HepG2 (cell line): ENCODE measurements around the gene AKT2. TPM values are rescaled to one million over a fixed set of nuclear protein-coding genes. Genes with fewer than 3 reads are reported as not detected.

Experiments used
- EEA1 ChIP-seq: sonication (generic); formaldehyde crosslinking; IDR thresholded peaks from 2 replicates; pipeline ENCODE4 v1.5.1; 2020; ENCODE audit warnings: mild to moderate bottlenecking, missing genetic modification reagents, borderline replicate concordance
- JARID2 ChIP-seq: sonication (generic); formaldehyde crosslinking; IDR thresholded peaks from 2 replicates; pipeline ENCODE4 v1.8.1; 2023; ENCODE audit warnings: missing genetic modification reagents, inconsistent platforms; ENCODE audit not compliant: insufficient replicate concordance
- MAF1 ChIP-seq: sonication (generic); formaldehyde crosslinking; IDR thresholded peaks from 2 replicates; pipeline ENCODE4 v1.5.0; 2020; ENCODE audit warnings: missing genetic modification reagents, borderline replicate concordance
- ZFP1 ChIP-seq: IDR thresholded peaks from 2 replicates; pipeline ENCODE4 v1.6.1; 2016
- ZNF24 ChIP-seq: fragments of 450-650 bp; IDR thresholded peaks from 2 replicates; pipeline ENCODE4 v1.6.1; 2017; ENCODE audit warnings: antibody characterized with exemption, mild to moderate bottlenecking
- ZNF775 ChIP-seq: sonication (generic); formaldehyde crosslinking; IDR thresholded peaks from 2 replicates; pipeline ENCODE4 v1.4.0; 2020; ENCODE audit warnings: missing genetic modification reagents, mild to moderate bottlenecking, moderate library complexity, borderline replicate concordance
- polyA plus RNA-seq, 8 experiments: library from polyadenylated mRNA; depleted of rRNA in 3 of 8; stranded (reverse) in 7 of 8; unstranded in 1 of 8; fragments of >200 nt; fragmentation: Illumina TruSeq in 4 of 8; extraction: Trizol in 4 of 8; gene quantifications; 2 replicates each; pipeline versions ENCODE4 v1.2.1 to v1.2.3, GENCODE V29; 2011 to 2016; ENCODE audit warnings: low read depth in 4 of 8, missing spikeins in 1 of 8, mixed read lengths in 1 of 8; ENCODE audit not compliant: insufficient read depth in 1 of 8
- total RNA-seq, 5 experiments: library from RNA; depleted of rRNA; stranded (reverse); fragments of >200 nt; fragmentation: Illumina TruSeq; extraction: Trizol; gene quantifications; 2 replicates each; pipeline ENCODE4 v1.2.3, GENCODE V29; 2016; ENCODE audit warnings: low read depth in 1 of 5
- TF ChIP-seq, protein P1 (sequence below): IDR thresholded peaks from 2 replicates; pipeline ENCODE4 v1.6.1; 2012; ENCODE audit warnings: low read depth, low read length, improper control_type of control experiment
- TF ChIP-seq, protein P2 (sequence below): sonication (generic); formaldehyde crosslinking; IDR thresholded peaks from 2 replicates; pipeline ENCODE4 v1.4.0; 2020; ENCODE audit warnings: missing genetic modification reagents, borderline replicate concordance
- TF ChIP-seq, protein P3 (sequence below): sonication (generic); formaldehyde crosslinking; IDR thresholded peaks from 2 replicates; pipeline ENCODE4 v1.5.0; 2020; ENCODE audit warnings: mild to moderate bottlenecking, missing genetic modification reagents, borderline replicate concordance
- TF ChIP-seq, protein P4 (sequence below): sonication (generic); formaldehyde crosslinking; IDR thresholded peaks from 2 replicates; pipeline ENCODE4 v1.5.1; 2020; ENCODE audit warnings: missing genetic modification reagents, mild to moderate bottlenecking, borderline replicate concordance

Gene AKT2
- total and polyA plus RNA-seq, 2 of the 13 experiments (the other 11 are each of a cell fraction or from before 2014, with no cell fraction given): 82.1 to 173 TPM

DNA sequence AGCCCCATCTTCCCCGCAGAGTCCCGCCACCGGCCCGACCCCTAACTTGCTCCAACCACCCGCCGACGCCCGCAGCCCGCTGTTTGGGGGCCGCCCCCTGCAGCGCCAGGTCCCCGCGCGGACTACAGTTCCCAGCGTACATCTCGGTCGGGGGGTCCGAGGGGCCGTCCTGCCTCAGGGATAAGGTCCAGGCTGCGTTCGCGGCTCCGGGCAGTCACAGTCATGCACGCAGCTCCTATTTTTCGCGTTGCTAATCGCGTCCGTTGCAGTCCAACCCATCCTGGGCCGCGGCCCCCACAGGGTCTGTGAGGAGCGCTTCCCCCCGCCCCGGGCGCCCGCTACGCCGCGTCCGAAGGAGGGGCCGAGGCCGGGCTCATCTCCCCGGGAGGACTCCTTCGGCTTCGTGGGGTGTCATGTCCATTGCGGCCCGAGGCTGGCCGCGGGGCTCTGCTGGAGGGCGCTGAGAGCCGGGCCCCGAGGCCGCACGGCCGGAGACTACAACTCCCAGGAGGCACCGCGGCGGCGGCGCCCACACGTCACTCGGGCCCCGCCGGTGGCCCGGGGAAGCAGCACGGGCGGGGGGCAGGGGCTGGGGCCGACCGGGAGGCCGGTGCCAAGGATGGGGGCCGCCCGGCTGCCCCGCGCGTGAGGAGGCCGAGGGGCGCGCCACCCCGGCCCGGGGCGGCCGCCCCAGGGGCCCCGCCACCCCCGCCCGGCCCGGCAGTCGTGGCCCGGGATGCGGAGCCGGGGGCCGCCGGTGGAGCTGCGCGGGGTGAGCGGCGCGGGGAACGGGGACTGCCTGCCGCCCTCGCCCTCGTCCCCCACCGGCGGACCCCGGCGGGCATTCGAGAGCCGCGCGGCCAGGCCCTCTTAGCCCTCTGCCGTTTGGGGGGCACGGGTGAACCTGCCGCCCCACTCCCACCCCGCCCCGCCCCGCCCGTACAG is 94.0 kb downstream of the AKT2 start, which contains the start of gene MAP3K10 (continued):
- TF ChIP-seq, protein P1, sequence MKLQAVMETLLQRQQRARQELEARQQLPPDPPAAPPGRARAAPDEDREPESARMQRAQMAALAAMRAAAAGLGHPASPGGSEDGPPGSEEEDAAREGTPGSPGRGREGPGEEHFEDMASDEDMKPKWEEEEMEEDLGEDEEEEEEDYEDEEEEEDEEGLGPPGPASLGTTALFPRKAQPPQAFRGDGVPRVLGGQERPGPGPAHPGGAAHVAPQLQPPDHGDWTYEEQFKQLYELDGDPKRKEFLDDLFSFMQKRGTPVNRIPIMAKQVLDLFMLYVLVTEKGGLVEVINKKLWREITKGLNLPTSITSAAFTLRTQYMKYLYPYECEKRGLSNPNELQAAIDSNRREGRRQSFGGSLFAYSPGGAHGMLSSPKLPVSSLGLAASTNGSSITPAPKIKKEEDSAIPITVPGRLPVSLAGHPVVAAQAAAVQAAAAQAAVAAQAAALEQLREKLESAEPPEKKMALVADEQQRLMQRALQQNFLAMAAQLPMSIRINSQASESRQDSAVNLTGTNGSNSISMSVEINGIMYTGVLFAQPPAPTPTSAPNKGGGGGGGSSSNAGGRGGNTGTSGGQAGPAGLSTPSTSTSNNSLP: no peak
- TF ChIP-seq ZNF775: no peak
- TF ChIP-seq, protein P2, sequence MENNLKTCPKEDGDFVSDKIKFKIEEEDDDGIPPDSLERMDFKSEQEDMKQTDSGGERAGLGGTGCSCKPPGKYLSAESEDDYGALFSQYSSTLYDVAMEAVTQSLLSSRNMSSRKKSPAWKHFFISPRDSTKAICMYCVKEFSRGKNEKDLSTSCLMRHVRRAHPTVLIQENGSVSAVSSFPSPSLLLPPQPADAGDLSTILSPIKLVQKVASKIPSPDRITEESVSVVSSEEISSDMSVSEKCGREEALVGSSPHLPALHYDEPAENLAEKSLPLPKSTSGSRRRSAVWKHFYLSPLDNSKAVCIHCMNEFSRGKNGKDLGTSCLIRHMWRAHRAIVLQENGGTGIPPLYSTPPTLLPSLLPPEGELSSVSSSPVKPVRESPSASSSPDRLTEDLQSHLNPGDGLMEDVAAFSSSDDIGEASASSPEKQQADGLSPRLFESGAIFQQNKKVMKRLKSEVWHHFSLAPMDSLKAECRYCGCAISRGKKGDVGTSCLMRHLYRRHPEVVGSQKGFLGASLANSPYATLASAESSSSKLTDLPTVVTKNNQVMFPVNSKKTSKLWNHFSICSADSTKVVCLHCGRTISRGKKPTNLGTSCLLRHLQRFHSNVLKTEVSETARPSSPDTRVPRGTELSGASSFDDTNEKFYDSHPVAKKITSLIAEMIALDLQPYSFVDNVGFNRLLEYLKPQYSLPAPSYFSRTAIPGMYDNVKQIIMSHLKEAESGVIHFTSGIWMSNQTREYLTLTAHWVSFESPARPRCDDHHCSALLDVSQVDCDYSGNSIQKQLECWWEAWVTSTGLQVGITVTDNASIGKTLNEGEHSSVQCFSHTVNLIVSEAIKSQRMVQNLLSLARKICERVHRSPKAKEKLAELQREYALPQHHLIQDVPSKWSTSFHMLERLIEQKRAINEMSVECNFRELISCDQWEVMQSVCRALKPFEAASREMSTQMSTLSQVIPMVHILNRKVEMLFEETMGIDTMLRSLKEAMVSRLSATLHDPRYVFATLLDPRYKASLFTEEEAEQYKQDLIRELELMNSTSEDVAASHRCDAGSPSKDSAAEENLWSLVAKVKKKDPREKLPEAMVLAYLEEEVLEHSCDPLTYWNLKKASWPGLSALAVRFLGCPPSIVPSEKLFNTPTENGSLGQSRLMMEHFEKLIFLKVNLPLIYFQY (CRISPR knock-in tag): peak; percentile 17; the same call in 1 of the 2 replicates
- no peak for TF ChIP-seq EEA1
- TF ChIP-seq MAF1 (CRISPR knock-in tag): peak; percentile 50; the same call in 1 of the 2 replicates
- peak; percentile 84 for TF ChIP-seq JARID2 (CRISPR knock-in tag)
- TF ChIP-seq, protein P3, sequence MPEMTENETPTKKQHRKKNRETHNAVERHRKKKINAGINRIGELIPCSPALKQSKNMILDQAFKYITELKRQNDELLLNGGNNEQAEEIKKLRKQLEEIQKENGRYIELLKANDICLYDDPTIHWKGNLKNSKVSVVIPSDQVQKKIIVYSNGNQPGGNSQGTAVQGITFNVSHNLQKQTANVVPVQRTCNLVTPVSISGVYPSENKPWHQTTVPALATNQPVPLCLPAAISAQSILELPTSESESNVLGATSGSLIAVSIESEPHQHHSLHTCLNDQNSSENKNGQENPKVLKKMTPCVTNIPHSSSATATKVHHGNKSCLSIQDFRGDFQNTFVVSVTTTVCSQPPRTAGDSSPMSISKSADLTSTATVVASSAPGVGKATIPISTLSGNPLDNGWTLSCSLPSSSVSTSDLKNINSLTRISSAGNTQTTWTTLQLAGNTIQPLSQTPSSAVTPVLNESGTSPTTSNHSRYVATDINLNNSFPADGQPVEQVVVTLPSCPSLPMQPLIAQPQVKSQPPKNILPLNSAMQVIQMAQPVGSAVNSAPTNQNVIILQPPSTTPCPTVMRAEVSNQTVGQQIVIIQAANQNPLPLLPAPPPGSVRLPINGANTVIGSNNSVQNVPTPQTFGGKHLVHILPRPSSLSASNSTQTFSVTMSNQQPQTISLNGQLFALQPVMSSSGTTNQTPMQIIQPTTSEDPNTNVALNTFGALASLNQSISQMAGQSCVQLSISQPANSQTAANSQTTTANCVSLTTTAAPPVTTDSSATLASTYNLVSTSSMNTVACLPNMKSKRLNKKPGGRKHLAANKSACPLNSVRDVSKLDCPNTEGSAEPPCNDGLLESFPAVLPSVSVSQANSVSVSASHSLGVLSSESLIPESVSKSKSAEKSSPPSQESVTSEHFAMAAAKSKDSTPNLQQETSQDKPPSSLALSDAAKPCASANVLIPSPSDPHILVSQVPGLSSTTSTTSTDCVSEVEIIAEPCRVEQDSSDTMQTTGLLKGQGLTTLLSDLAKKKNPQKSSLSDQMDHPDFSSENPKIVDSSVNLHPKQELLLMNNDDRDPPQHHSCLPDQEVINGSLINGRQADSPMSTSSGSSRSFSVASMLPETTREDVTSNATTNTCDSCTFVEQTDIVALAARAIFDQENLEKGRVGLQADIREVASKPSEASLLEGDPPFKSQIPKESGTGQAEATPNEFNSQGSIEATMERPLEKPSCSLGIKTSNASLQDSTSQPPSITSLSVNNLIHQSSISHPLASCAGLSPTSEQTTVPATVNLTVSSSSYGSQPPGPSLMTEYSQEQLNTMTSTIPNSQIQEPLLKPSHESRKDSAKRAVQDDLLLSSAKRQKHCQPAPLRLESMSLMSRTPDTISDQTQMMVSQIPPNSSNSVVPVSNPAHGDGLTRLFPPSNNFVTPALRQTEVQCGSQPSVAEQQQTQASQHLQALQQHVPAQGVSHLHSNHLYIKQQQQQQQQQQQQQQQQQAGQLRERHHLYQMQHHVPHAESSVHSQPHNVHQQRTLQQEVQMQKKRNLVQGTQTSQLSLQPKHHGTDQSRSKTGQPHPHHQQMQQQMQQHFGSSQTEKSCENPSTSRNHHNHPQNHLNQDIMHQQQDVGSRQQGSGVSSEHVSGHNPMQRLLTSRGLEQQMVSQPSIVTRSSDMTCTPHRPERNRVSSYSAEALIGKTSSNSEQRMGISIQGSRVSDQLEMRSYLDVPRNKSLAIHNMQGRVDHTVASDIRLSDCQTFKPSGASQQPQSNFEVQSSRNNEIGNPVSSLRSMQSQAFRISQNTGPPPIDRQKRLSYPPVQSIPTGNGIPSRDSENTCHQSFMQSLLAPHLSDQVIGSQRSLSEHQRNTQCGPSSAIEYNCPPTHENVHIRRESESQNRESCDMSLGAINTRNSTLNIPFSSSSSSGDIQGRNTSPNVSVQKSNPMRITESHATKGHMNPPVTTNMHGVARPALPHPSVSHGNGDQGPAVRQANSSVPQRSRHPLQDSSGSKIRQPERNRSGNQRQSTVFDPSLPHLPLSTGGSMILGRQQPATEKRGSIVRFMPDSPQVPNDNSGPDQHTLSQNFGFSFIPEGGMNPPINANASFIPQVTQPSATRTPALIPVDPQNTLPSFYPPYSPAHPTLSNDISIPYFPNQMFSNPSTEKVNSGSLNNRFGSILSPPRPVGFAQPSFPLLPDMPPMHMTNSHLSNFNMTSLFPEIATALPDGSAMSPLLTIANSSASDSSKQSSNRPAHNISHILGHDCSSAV: no peak
- TF ChIP-seq, protein P4, sequence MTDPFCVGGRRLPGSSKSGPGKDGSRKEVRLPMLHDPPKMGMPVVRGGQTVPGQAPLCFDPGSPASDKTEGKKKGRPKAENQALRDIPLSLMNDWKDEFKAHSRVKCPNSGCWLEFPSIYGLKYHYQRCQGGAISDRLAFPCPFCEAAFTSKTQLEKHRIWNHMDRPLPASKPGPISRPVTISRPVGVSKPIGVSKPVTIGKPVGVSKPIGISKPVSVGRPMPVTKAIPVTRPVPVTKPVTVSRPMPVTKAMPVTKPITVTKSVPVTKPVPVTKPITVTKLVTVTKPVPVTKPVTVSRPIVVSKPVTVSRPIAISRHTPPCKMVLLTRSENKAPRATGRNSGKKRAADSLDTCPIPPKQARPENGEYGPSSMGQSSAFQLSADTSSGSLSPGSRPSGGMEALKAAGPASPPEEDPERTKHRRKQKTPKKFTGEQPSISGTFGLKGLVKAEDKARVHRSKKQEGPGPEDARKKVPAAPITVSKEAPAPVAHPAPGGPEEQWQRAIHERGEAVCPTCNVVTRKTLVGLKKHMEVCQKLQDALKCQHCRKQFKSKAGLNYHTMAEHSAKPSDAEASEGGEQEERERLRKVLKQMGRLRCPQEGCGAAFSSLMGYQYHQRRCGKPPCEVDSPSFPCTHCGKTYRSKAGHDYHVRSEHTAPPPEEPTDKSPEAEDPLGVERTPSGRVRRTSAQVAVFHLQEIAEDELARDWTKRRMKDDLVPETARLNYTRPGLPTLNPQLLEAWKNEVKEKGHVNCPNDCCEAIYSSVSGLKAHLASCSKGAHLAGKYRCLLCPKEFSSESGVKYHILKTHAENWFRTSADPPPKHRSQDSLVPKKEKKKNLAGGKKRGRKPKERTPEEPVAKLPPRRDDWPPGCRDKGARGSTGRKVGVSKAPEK (CRISPR knock-in tag): no peak
- no peak for TF ChIP-seq ZNF24
- no peak for TF ChIP-seq ZFP1 (CRISPR knock-in tag)
